Activated CD8-positive, alpha-beta memory T cell treated with anti-CD3 and anti-CD28 coated beads, Interleukin-2, amount 10 ng/mL, durations not matched to agents 7 days and 5 days (primary cell): ENCODE results near the gene TMEM131. TPM values are rescaled to one million over a fixed set of nuclear protein-coding genes. Genes with fewer than 3 reads are reported as not detected.
"Not testable (repeated sequence)": the region's sequence is repeated elsewhere in the genome, so short reads cannot be mapped to it uniquely, and the experiment has no call there.

Experiments
- ATAC-seq: fragments of 150-1000 bp; cut with Tn5 transposase; one replicate; pipeline ENCODE4 v1.10.0; 2021; ENCODE audit warnings: moderate library complexity
- CTCF ChIA-PET: fragments of 350-600 bp; sonication (Branson Sonifier 250); formaldehyde crosslinking; loops from one replicate; lab custom pipeline; 2021; ENCODE audit warnings: antibody characterized with exemption; lab: Charles Lee
- DNase-seq: peaks from one replicate; pipeline ENCODE4 v3.0.0-alpha.2; 2020
- H3K27ac Mint-ChIP-seq: one replicate; pipeline ENCODE4 v1.8.0; 2021; ENCODE audit warnings: mild to moderate bottlenecking, mixed read lengths
- H3K27me3 Mint-ChIP-seq: one replicate; pipeline ENCODE4 v1.8.0; 2021; ENCODE audit warnings: mixed read lengths
- H3K36me3 Mint-ChIP-seq: one replicate; pipeline ENCODE4 v1.8.0; 2021; ENCODE audit warnings: mild to moderate bottlenecking, mixed read lengths
- H3K4me1 Mint-ChIP-seq: one replicate; pipeline ENCODE4 v1.8.0; 2021; ENCODE audit warnings: mixed read lengths
- H3K4me3 Mint-ChIP-seq: one replicate; pipeline ENCODE4 v1.8.0; 2021; ENCODE audit warnings: mild to moderate bottlenecking, moderate library complexity, mixed read lengths
- H3K9me3 Mint-ChIP-seq: one replicate; pipeline ENCODE4 v1.8.0; 2022; ENCODE audit warnings: low read depth, mixed read lengths
- total RNA-seq, 2 experiments: library from RNA; stranded (reverse); gene quantifications; one replicate each; pipeline ENCODE4 v1.2.3, GENCODE V29; 2021

Gene TMEM131
- total RNA-seq, 2 experiments from 2014 or later = 31.2 to 33.4 TPM

DNA sequence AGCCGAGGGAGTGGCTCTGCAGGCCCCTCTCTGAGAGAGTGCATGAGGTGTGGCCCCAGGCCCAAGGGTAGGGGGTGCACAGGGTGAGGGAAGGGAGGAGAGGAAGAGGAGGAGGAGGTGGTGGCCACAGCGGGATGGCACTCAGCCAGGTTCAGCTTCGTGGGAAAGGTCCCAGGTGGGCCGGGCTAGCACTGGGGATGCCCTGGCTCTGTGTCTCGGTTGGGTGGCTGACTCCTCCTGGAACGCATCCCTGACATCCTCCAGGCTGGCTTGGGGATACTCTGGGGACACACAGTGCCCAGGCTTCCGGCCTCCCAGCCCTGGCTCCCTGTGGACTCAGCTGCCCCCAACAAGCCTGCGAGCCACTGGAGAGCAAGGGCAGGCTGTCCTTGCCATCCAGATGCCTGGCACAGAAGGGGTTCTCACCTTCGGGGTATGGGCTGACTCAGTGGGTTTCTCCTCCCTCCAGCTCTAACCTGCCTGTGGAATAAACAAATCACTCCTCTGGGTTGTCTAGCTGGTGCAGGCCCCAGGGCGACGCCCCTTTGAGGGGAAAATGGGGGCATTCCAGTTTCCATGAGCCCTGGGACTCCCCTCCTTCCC, 283.0 kb downstream of the TMEM131 start:
- CTCF ChIA-PET = interaction anchor here (1.0 to 24.7 kb wide), 10 partner anchors 13 to 122 kb away, joined by 3 to 621 read pairs (median 4); partner anchors contain the start of genes ANKRD36B and COX5B
- peaks cover 34% of the 10 kb centered on the region for H3K36me3 Mint-ChIP-seq
- no peaks in the 10 kb centered on the region for H3K9me3 Mint-ChIP-seq
- peak; percentile 25 for ATAC-seq
- H3K4me1 Mint-ChIP-seq = peaks cover 64% of the 10 kb centered on the region
- peak overlapping the region; percentile 100 for H3K27ac Mint-ChIP-seq
- DNase-seq = no peak
- H3K4me3 Mint-ChIP-seq = peak overlapping the region; percentile 83
- no peaks in the 10 kb centered on the region for H3K27me3 Mint-ChIP-seq

DNA sequence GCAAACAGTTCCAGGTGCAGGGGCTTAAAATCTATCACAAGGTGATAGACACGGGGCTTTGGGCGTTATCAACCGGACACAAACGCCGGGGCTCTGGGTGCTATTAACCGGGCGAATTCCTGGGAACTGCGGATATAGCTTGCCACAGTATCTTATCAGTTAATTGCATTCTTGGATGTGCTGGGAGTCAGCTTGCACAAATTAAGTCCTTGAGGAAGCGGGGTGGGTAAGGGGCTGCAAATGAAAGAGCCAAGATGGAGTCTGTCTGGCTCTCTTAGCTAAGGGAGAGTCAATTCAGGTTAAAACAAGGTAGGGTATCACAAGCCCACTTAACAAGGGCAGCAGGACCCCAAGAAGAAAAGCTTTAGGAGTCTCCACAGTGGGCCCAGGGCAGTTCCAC, 283.6 kb downstream of the TMEM131 start:
- Mint-ChIP-seq H3K27ac (peak overlapping the region; percentile 100), H3K4me1 (peaks cover 59% of the 10 kb centered on the region), H3K4me3 (peak overlapping the region; percentile 83), H3K36me3 (peaks cover 34% of the 10 kb centered on the region)
- H3K27me3 Mint-ChIP-seq, H3K9me3 Mint-ChIP-seq, ATAC-seq: not testable (repeated sequence)
- DNase-seq = peak; percentile 38
- CTCF ChIA-PET = interaction anchor here (1.1 to 24.7 kb wide), 5 partner anchors 13 to 122 kb away, joined by 3 to 621 read pairs (median 40); partner anchors contain the start of gene ANKRD36B

DNA sequence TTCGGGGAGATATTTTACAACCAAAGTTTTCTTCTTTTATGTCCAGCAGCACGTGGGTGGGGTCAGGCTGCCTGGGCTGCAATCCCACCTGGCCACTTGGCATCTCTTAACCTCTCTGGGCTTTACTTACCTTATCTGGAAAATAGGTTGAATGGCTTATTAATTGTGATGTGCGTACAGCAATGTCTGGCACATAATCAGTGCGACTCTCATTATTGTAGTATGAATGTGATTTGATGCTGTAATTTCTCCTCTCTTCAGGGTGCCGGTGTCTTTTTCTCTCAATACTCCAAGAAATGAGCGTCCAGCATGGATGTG, 284.4 kb downstream of the TMEM131 start:
- CTCF ChIA-PET = interaction anchor here (0.8 to 24.7 kb wide), 5 partner anchors 12 to 673 kb away, joined by 3 to 621 read pairs (median 40); partner anchors contain the start of gene ANKRD36B
- Mint-ChIP-seq H3K4me3 (no peak overlapping the region), H3K4me1 (peaks cover 52% of the 10 kb centered on the region), H3K9me3 (no peaks in the 10 kb centered on the region), H3K36me3 (peaks cover 27% of the 10 kb centered on the region), H3K27ac (peak overlapping the region; percentile 33), H3K27me3 (no peaks in the 10 kb centered on the region)
- DNase-seq = no peak
- ATAC-seq = no peak

DNA sequence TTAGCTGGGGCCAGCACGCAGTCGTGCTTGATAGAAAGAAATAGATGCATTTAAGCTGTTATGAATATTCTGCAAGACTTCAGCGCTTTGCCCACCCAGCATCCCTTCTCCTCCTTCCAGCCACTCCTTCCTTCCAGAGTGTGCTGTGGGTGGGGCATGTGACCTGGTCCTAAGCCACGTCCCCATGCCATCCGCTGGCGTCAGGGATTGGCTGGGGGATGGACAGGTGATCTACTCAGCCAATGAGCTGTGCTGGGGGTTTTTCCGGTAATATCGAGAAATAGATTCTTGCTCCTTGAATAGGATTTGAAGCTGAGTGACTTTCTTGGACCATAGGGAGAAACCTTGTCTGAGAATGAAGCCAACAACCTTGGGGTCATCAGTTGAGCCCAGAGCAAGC, 287.1 kb downstream of the TMEM131 start:
- Mint-ChIP-seq H3K27me3 (no peaks in the 10 kb centered on the region), H3K9me3 (no peaks in the 10 kb centered on the region), H3K36me3 (peaks cover 4% of the 10 kb centered on the region), H3K27ac (no peak overlapping the region), H3K4me3 (no peak overlapping the region), H3K4me1 (peaks cover 37% of the 10 kb centered on the region)
- no peak for ATAC-seq
- peak; percentile 40 for DNase-seq
- CTCF ChIA-PET = interaction anchor here (1.0 to 24.7 kb wide), 9 partner anchors 9 to 676 kb away, joined by 3 to 621 read pairs (median 5); partner anchors contain the start of gene ANKRD36B

DNA sequence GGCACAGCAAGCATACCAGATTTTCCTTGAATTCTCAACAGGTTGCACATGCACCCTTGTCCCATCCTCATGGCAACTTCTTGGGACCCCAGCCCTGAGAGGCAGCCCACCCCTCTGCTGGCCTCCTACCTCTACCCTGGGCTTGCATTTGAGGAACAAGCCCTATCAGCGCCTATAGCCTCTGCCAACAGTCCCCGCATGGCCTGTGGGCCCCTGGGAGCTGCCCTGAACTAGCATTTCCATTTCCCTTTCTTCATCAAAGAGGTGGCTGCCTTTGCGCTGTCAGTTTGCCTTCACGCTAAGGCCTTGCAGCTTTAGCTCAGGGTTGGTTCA, 287.7 kb downstream of the TMEM131 start:
- DNase-seq = peak; percentile 34
- CTCF ChIA-PET = interaction anchor here (1.0 to 24.7 kb wide), 6 partner anchors 9 to 677 kb away, joined by 3 to 621 read pairs (median 22); partner anchors contain the start of gene ANKRD36B
- H3K27ac Mint-ChIP-seq = no peak overlapping the region
- peaks cover 2% of the 10 kb centered on the region for H3K36me3 Mint-ChIP-seq
- no peak overlapping the region for H3K4me3 Mint-ChIP-seq
- H3K9me3 Mint-ChIP-seq = no peaks in the 10 kb centered on the region
- H3K27me3 Mint-ChIP-seq = no peaks in the 10 kb centered on the region
- H3K4me1 Mint-ChIP-seq = peaks cover 31% of the 10 kb centered on the region
- no peak for ATAC-seq

DNA sequence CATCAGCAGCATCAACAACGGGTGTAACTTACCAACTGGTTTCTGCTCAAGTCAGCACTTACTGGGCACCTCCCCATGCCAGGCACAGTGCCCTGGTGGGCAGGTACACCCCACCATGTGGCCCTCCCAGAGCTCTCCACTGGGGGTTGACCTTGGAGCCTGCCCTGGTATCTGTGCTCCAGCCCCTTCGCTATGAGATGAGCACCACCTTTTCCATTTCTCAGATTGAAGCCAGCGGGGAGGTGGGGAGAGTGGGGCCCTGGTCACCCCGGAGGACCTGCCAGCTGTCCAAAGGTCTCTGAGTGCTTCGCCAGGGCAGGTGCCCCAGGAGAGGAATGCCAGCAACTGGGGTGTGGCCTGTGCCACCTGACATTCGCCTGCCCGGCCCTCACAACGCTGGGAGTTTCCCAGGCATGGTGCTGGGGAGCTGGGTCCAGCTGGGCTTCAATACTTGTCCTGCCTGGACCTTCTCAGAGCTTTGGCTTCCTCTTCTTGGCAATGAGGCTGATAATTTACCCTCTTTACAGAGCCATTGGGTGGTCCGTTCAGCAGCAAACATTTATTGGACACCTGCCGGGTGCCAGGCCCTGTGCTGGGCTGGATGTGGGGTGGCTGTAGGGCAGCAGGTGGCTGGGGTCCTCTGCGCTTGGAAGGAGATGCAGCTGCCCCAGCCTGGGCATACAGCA, 288.2 kb downstream of the TMEM131 start:
- CTCF ChIA-PET = interaction anchor here (1.3 to 24.7 kb wide), 5 partner anchors 8 to 677 kb away, joined by 3 to 621 read pairs (median 40); partner anchors contain the start of gene ANKRD36B
- ATAC-seq (no peak), DNase-seq (peak; percentile 37)
- Mint-ChIP-seq H3K4me1 (peaks cover 26% of the 10 kb centered on the region), H3K27ac (no peak overlapping the region), H3K9me3 (no peaks in the 10 kb centered on the region), H3K27me3 (no peaks in the 10 kb centered on the region), H3K4me3 (no peak overlapping the region), H3K36me3 (peaks cover 2% of the 10 kb centered on the region)

DNA sequence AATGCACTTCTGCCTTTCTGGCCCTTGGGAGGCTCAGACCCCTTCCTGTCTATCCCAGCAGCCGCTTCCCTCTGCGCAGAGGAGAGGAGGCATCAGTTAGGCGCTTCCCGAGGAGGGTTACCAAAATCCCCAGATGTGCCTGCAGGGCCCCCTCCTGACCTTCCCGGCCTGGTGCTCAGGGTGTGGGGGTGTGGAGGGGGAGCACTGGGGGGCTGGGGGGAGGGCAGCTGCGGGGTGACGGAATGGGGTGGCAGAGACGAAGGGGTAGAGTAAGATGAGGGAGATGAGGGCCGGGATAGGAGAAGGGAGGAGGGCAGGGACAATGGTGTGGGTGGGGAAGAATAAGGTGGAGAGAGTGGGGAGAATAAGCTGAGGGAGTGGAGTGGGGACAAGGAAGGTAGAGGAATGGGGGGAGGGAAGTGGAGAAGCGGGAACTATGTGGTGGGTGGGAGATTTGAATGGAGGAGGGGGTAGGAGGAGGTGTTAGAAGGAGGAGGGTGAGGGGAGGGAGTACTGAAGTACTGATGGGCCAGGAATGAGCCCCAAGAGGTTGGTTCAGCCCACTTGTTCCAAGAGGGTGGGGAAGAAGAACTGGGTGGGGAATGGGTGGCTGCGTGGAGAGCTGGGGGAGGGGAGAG, 288.9 kb downstream of the TMEM131 start:
- Mint-ChIP-seq H3K27me3 (no peaks in the 10 kb centered on the region), H3K9me3 (no peaks in the 10 kb centered on the region), H3K27ac (no peak overlapping the region), H3K36me3 (peaks cover 2% of the 10 kb centered on the region), H3K4me3 (no peak overlapping the region), H3K4me1 (peaks cover 20% of the 10 kb centered on the region)
- CTCF ChIA-PET = interaction anchor here (1.8 to 24.7 kb wide), 5 partner anchors 7 to 116 kb away, joined by 6 to 621 read pairs (median 8); partner anchors contain the start of gene ZAP70
- ATAC-seq (no peak), DNase-seq (peak; percentile 25)

Other genes with a start within 250 kb of the TMEM131 start
- not detected for gene VWA3B, start 91.2 kb upstream of the TMEM131 start, total RNA-seq